Neural progenitor cell (in vitro differentiated cells): Measurements from ENCODE around the gene ALOX15. TPM values are rescaled to one million over a fixed set of nuclear protein-coding genes. Genes with fewer than 3 reads are reported as not detected.

Source experiments
- DNase-seq: peaks from one replicate; pipeline ENCODE4 v3.0.0-alpha.2; 2016; ENCODE audit warnings: low spot score
- H2AFZ ChIP-seq: fragments of 200-600 bp; sonication (generic); replicated peaks from 2 replicates; pipeline ENCODE4 v1.6.1; 2016; ENCODE audit warnings: antibody characterized with exemption
- H3F3A ChIP-seq: fragments of 200-600 bp; sonication (generic); 2 replicates; pipeline ENCODE4 v1.6.1; 2016; ENCODE audit warnings: antibody characterized with exemption, low read depth
- H3K27ac ChIP-seq: fragments of 200-600 bp; sonication (generic); 2 replicates; pipeline ENCODE4 v1.5.1; 2016; ENCODE audit warnings: mild to moderate bottlenecking
- H3K27me3 ChIP-seq: fragments of 200-600 bp; sonication (generic); 2 replicates; pipeline ENCODE4 v1.6.1; 2016; ENCODE audit warnings: mild to moderate bottlenecking, moderate library complexity
- H3K36me3 ChIP-seq: fragments of 200-600 bp; sonication (generic); 2 replicates; pipeline ENCODE4 v1.5.1; 2016
- H3K4me1 ChIP-seq: fragments of 200-600 bp; sonication (generic); 2 replicates; pipeline ENCODE4 v1.6.1; 2016; ENCODE audit warnings: mixed run types
- H3K4me2 ChIP-seq: fragments of 200-600 bp; sonication (generic); 2 replicates; pipeline ENCODE4 v1.6.1; 2016
- H3K4me3 ChIP-seq: fragments of 200-600 bp; sonication (generic); 2 replicates; pipeline ENCODE4 v1.5.1; 2016
- H3K79me2 ChIP-seq: fragments of 200-600 bp; sonication (generic); 2 replicates; pipeline ENCODE4 v1.6.1; 2016; ENCODE audit warnings: low read depth
- H3K9ac ChIP-seq: fragments of 200-600 bp; sonication (generic); 2 replicates; pipeline ENCODE4 v1.6.1; 2016
- H3K9me3 ChIP-seq: fragments of 200-600 bp; sonication (generic); 2 replicates; pipeline ENCODE4 v1.5.1; 2016; ENCODE audit warnings: low read depth
- H4K20me1 ChIP-seq: fragments of 200-600 bp; sonication (generic); 2 replicates; pipeline ENCODE4 v1.6.1; 2016; ENCODE audit warnings: low read depth
- H3K27ac Mint-ChIP-seq: 3 replicates; pipeline ENCODE4 v1.8.0; 2021; ENCODE audit warnings: mixed read lengths
- H3K27me3 Mint-ChIP-seq: 2 replicates; pipeline ENCODE4 v1.8.0; 2022; ENCODE audit warnings: low read depth, mild to moderate bottlenecking, inconsistent platforms, moderate library complexity, mixed read lengths; ENCODE audit not compliant: insufficient read depth
- H3K36me3 Mint-ChIP-seq: 3 replicates; pipeline ENCODE4 v1.8.0; 2021; ENCODE audit warnings: mixed read lengths
- H3K4me1 Mint-ChIP-seq: 3 replicates; pipeline ENCODE4 v1.8.0; 2021; ENCODE audit warnings: mixed read lengths
- H3K4me3 Mint-ChIP-seq: 3 replicates; pipeline ENCODE4 v1.8.0; 2021; ENCODE audit warnings: mild to moderate bottlenecking, moderate library complexity, mixed read lengths
- H3K9me3 Mint-ChIP-seq: 3 replicates; pipeline ENCODE4 v1.8.0; 2020; ENCODE audit warnings: mixed read lengths
- CTCF ChIP-seq: fragments of 200-600 bp; sonication (generic); IDR thresholded peaks from 2 replicates; pipeline ENCODE4 v1.5.1; 2017; ENCODE audit warnings: antibody characterized with exemption, mild to moderate bottlenecking
- EZH2 ChIP-seq: fragments of 200-600 bp; sonication (generic); IDR thresholded peaks from 2 replicates; pipeline ENCODE4 v1.6.1; 2017; ENCODE audit warnings: antibody characterized with exemption, mild to moderate bottlenecking, moderate library complexity
- EZH2phosphoT487 ChIP-seq: fragments of 200-600 bp; sonication (generic); IDR thresholded peaks from 2 replicates; pipeline ENCODE4 v1.6.1; 2017; ENCODE audit warnings: antibody characterized with exemption
- total RNA-seq: library from RNA; depleted of rRNA; stranded (reverse); fragments of >200 nt; gene quantifications from 2 replicates; pipeline ENCODE4 v1.2.3, GENCODE V29; 2015; ENCODE audit warnings: low replicate concordance

ALOX15 gene
- total RNA-seq, 1 donor from 2014 or later: not detected

- no peak overlapping the region for H3K4me2 ChIP-seq
- H3K27ac Mint-ChIP-seq: no peak overlapping the region
- no peaks in the 10 kb centered on the region for H3F3A ChIP-seq
- no peaks in the 10 kb centered on the region for H3K9me3 Mint-ChIP-seq
- no peaks in the 10 kb centered on the region for H3K79me2 ChIP-seq
- TF ChIP-seq CTCF: no peak
- no peak for TF ChIP-seq EZH2phosphoT487
- TF ChIP-seq EZH2: no peak
- no peaks in the 10 kb centered on the region for H4K20me1 ChIP-seq
- H3K9me3 ChIP-seq: no peaks in the 10 kb centered on the region
- no peak overlapping the region for H2AFZ ChIP-seq
- no peak overlapping the region for H3K4me3 ChIP-seq
- no peak overlapping the region for H3K27ac ChIP-seq
- no peak overlapping the region for H3K4me3 Mint-ChIP-seq
- DNase-seq: no peak
- H3K36me3 ChIP-seq: no peaks in the 10 kb centered on the region
- H3K4me1 Mint-ChIP-seq: peaks cover 16% of the 10 kb centered on the region
- H3K4me1 ChIP-seq: peaks cover 14% of the 10 kb centered on the region
- H3K9ac ChIP-seq: no peak overlapping the region
- no peaks in the 10 kb centered on the region for H3K36me3 Mint-ChIP-seq
- H3K27me3 Mint-ChIP-seq: peaks cover 7% of the 10 kb centered on the region
- no peaks in the 10 kb centered on the region for H3K27me3 ChIP-seq
These were observed 19.1 kb downstream of the ALOX15 start for GRCh38 chr17:4622375-4622774.

- Histone ChIP-seq H3K4me3 (no peak overlapping the region), H3K9ac (no peak overlapping the region), H4K20me1 (no peaks in the 10 kb centered on the region), H3K4me1 (peaks cover 12% of the 10 kb centered on the region), H3K4me2 (no peak overlapping the region), H3K27ac (no peak overlapping the region), H2AFZ (no peak overlapping the region), H3K9me3 (no peaks in the 10 kb centered on the region), H3F3A (no peaks in the 10 kb centered on the region), H3K79me2 (no peaks in the 10 kb centered on the region), H3K27me3 (no peaks in the 10 kb centered on the region), H3K36me3 (no peaks in the 10 kb centered on the region)
- H3K9me3 Mint-ChIP-seq: no peaks in the 10 kb centered on the region
- DNase-seq: no peak
- H3K27ac Mint-ChIP-seq: no peak overlapping the region
- H3K27me3 Mint-ChIP-seq: peaks cover 10% of the 10 kb centered on the region
- TF ChIP-seq EZH2 (no peak), CTCF (no peak), EZH2phosphoT487 (no peak)
- H3K4me1 Mint-ChIP-seq: peaks cover 13% of the 10 kb centered on the region
- H3K36me3 Mint-ChIP-seq: no peaks in the 10 kb centered on the region
- no peak overlapping the region for H3K4me3 Mint-ChIP-seq
These were observed 20.9 kb downstream of the ALOX15 start for GRCh38 chr17:4620531-4621101.

GRCh38 chr17:4617590-4618351, 23.7 kb downstream of the ALOX15 start:
- no peaks in the 10 kb centered on the region for H3K79me2 ChIP-seq
- H3K9me3 Mint-ChIP-seq: no peaks in the 10 kb centered on the region
- no peak overlapping the region for H3K27ac Mint-ChIP-seq
- no peaks in the 10 kb centered on the region for H4K20me1 ChIP-seq
- H3K9me3 ChIP-seq: no peaks in the 10 kb centered on the region
- H2AFZ ChIP-seq: peak overlapping the region; percentile 98
- TF ChIP-seq EZH2 (no peak), CTCF (no peak), EZH2phosphoT487 (no peak)
- peaks cover 8% of the 10 kb centered on the region for H3K27me3 Mint-ChIP-seq
- H3K27me3 ChIP-seq: no peaks in the 10 kb centered on the region
- no peak for DNase-seq
- H3K36me3 Mint-ChIP-seq: no peaks in the 10 kb centered on the region
- H3K4me3 ChIP-seq: no peak overlapping the region
- no peak overlapping the region for H3K27ac ChIP-seq
- H3F3A ChIP-seq: no peaks in the 10 kb centered on the region
- H3K9ac ChIP-seq: no peak overlapping the region
- H3K36me3 ChIP-seq: no peaks in the 10 kb centered on the region
- peaks cover 5% of the 10 kb centered on the region for H3K4me1 Mint-ChIP-seq
- H3K4me1 ChIP-seq: peaks cover 7% of the 10 kb centered on the region
- no peak overlapping the region for H3K4me2 ChIP-seq
- peak overlapping the region; percentile 4 for H3K4me3 Mint-ChIP-seq
